Ishikawa (cell line): ENCODE data around the gene LFNG.

Experiments used
- CREB1 ChIP-seq: IDR thresholded peaks from 2 replicates; pipeline ENCODE4 v1.6.1; 2012; ENCODE audit warnings: low read depth
- EP300 ChIP-seq: IDR thresholded peaks from 2 replicates; pipeline ENCODE4 v1.6.1; 2012; ENCODE audit warnings: borderline replicate concordance
- NFIC ChIP-seq: IDR thresholded peaks from 2 replicates; pipeline ENCODE4 v1.6.1; 2012
- RAD21 ChIP-seq: IDR thresholded peaks from 2 replicates; pipeline ENCODE4 v1.6.1; 2012; ENCODE audit warnings: low read depth
- TAF1 ChIP-seq: IDR thresholded peaks from 2 replicates; pipeline ENCODE4 v1.6.1; 2012; ENCODE audit warnings: low read depth, mild to moderate bottlenecking
- TEAD4 ChIP-seq: IDR thresholded peaks from 2 replicates; pipeline ENCODE4 v1.6.1; 2012
- YY1 ChIP-seq: IDR thresholded peaks from 2 replicates; pipeline ENCODE4 v1.6.1; 2012; ENCODE audit warnings: low read depth

DNA sequence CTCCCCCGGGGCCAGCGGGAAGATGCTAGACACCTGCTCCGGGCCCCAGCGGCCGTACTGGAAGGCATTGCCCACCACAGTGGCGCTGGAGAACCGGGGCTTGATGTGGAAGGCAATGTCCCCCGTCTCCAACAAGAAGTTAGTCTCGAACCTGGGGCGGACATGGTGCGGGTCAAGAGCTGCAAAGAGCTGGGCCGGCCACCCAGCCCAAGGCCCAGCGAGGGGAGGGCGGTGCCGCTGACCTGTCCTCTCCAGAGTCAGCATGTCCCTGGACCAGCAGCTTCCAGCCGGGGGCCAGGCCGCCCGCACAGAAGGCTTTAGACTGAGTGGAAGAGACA lies 43.9 kb upstream of the LFNG start:
- TF ChIP-seq RAD21 = no peak
- no peak for TF ChIP-seq TAF1
- TF ChIP-seq TEAD4 = no peak
- no peak for TF ChIP-seq CREB1
- TF ChIP-seq EP300 = no peak
- TF ChIP-seq NFIC = no peak
- no peak for TF ChIP-seq YY1
